GM06990 (cell line): ENCODE results near the gene PRIM1.

ENCODE experiments used
- DNase-seq: peaks from one replicate; pipeline ENCODE4 v3.0.0-alpha.2; 2011; ENCODE audit not compliant: insufficient read length; ENCODE audit errors: extremely low read depth
- H3K27me3 ChIP-seq: replicated peaks from 2 replicates; pipeline ENCODE4 v1.6.0; 2011; ENCODE audit warnings: low read length; ENCODE audit not compliant: control insufficient read depth, insufficient read depth
- H3K36me3 ChIP-seq: 2 replicates; pipeline ENCODE4 v1.5.1; 2011; ENCODE audit warnings: low read length; ENCODE audit not compliant: control insufficient read depth, insufficient read depth
- H3K4me3 ChIP-seq: replicated peaks from 2 replicates; pipeline ENCODE4 v1.5.1; 2011; ENCODE audit warnings: low read depth, mild to moderate bottlenecking, control low read depth, low read length
- TF ChIP-seq, protein P1 (sequence below): IDR thresholded peaks from 2 replicates; pipeline ENCODE4 v1.5.1; 2011; ENCODE audit warnings: low read length, control low read depth, mild to moderate bottlenecking, inconsistent platforms; ENCODE audit not compliant: insufficient read depth, poor library complexity, severe bottlenecking

Gene PRIM1

DNA sequence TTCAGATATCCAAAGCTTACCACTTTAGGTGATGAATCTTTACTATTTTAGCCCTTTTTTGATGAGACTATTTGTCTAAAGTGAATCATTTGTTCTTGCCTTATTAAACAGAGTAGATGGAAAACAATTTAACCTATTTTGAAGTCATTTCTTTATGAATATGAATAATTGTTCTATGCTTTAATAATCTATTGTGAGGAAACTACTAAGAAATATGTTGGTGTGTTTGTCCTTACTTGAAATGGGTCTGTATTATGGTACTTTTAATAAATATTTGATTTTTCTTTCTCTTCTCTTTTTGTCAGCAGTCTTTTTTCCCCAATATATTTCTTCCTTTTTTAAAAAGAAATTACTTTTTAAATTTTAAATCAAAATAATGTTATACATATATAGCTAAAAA lies 35.4 kb upstream of the PRIM1 start:
- no peaks in the 10 kb centered on the region for H3K27me3 ChIP-seq
- TF ChIP-seq, protein P1, sequence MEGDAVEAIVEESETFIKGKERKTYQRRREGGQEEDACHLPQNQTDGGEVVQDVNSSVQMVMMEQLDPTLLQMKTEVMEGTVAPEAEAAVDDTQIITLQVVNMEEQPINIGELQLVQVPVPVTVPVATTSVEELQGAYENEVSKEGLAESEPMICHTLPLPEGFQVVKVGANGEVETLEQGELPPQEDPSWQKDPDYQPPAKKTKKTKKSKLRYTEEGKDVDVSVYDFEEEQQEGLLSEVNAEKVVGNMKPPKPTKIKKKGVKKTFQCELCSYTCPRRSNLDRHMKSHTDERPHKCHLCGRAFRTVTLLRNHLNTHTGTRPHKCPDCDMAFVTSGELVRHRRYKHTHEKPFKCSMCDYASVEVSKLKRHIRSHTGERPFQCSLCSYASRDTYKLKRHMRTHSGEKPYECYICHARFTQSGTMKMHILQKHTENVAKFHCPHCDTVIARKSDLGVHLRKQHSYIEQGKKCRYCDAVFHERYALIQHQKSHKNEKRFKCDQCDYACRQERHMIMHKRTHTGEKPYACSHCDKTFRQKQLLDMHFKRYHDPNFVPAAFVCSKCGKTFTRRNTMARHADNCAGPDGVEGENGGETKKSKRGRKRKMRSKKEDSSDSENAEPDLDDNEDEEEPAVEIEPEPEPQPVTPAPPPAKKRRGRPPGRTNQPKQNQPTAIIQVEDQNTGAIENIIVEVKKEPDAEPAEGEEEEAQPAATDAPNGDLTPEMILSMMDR = no peak

DNA sequence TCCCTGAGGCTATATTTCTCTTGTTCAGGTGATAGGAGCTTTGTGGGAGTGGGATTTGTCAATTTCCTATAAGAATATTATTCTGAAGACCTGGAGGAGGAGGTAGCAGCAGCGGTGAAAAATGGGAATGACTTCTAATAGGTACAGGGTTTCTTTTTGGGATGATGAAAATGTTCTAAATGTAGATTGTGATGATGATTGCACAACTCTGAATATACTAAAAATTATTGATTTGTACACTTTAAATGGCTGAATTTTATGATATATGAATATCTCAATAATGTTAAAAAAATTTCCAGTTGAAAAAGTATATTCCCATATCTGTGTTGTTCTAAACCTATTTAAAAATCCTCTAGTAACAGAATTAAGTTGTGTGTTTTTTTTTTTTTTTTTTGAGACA lies 33.8 kb upstream of the PRIM1 start:
- Histone ChIP-seq H3K27me3 (no peaks in the 10 kb centered on the region), H3K36me3 (no peaks in the 10 kb centered on the region), H3K4me3 (no peak overlapping the region)
- DNase-seq = no peak
- TF ChIP-seq, protein P1 = no peak

More for the DNA sequence above, 35.4 kb upstream of the PRIM1 start:
- H3K4me3 ChIP-seq = no peak overlapping the region
- DNase-seq = no peak
- H3K36me3 ChIP-seq = no peaks in the 10 kb centered on the region

DNA sequence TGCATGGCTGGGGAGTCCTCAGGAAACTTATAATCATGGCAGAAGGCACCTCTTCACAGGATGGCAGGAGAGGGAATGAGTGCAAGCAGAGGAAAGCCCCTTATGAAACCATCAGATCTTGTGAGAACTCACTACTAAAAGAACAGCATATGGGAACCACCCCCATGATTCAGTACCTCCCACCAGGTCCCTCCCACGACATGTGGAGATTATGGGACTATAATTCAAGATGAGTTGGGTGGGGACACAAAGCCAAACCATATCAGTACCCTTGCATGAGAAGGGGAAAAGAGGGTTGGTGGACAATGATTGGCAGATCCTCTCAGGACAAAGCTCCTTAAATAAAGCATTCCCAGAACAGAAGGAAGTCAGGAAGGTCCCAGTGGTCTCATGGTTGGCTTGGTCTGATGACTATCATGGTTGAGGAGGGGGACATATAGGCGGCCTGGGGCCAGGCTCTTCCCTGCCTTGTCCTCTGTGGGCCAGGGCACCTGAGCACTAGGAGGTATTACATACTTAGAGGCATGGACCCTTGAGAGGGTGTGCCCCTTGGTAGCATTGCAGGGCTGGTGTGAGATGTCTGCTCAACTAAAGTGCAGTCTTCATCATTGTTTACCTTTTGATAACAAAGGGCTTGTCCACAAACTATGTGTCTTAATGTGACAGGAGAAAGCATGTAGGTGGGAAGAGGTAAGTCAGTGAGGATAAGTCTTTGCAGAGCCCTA lies 33.2 kb upstream of the PRIM1 start:
- TF ChIP-seq, protein P1 = no peak
- Histone ChIP-seq H3K27me3 (no peaks in the 10 kb centered on the region), H3K4me3 (no peak overlapping the region), H3K36me3 (no peaks in the 10 kb centered on the region)
- DNase-seq = no peak

DNA sequence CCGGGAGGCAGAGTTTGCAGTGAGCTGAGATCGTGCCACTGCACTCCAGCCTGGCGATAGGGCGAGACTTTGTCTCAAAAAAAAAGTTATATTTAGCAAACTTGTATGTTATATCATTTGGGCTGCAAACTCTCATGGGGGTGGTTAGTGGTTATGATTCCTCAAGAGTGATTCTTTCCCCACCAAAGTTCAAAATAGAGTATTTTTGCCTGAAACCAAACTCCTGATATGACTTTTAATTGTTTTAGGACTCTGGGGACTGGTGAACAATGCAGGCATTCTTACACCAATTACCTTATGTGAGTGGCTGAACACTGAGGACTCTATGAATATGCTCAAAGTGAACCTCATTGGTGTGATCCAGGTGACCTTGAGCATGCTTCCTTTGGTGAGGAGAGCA lies 29.6 kb upstream of the PRIM1 start:
- no peak for DNase-seq
- H3K36me3 ChIP-seq = no peaks in the 10 kb centered on the region
- no peak overlapping the region for H3K4me3 ChIP-seq
- TF ChIP-seq, protein P1 = no peak
- H3K27me3 ChIP-seq = no peaks in the 10 kb centered on the region

DNA sequence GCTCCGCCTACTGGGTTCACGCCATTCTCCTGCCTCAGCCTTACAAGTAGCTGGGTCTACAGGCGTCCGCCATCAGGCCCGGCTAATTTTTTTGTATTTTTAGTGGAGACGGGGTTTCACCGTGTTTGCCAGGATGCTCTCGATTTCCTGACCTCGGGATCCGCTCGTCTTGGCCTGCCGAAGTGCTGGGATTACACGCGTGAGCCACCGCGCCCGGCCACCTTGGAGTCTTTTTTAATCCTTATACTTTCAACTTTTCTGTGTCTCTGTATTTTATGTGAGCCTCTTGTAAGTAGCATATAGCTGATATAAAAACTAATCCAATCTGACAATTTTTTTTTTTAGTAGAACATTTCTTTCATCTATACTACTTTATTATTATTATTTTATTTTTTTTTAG lies 26.6 kb upstream of the PRIM1 start:
- no peaks in the 10 kb centered on the region for H3K27me3 ChIP-seq
- TF ChIP-seq, protein P1 = no peak
- DNase-seq = no peak
- H3K36me3 ChIP-seq = no peaks in the 10 kb centered on the region
- H3K4me3 ChIP-seq = no peak overlapping the region

DNA sequence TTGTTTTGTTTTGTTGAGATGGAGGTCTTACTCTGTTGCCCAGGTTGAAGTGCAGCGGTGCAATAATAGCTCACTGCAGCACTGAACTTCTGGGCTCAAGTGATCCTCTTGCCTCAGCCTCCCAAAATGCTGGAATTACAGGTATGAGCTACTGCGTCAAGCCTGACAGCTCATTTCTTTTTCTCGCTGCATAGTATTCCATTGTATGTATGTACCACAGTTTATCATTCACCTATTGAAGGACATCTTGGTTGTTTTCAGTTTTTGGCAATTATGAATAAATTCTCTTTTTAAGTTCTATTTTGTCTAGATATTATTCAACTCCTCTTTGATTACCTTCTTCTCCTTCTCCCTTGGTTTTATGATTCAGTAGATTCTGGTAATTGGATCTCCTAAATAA lies 24.5 kb upstream of the PRIM1 start:
- TF ChIP-seq, protein P1 = no peak
- H3K4me3 ChIP-seq = no peak overlapping the region
- H3K36me3 ChIP-seq = no peaks in the 10 kb centered on the region
- no peaks in the 10 kb centered on the region for H3K27me3 ChIP-seq
- DNase-seq = no peak
